H1 (cell line): Measurements from ENCODE around the gene MAGT1. TPM values are rescaled to one million over a fixed set of nuclear protein-coding genes. Genes with fewer than 3 reads are reported as not detected.

Experiments used
- GTF2F1 ChIP-seq: IDR thresholded peaks from 2 replicates; pipeline ENCODE4 v1.6.1; 2012; ENCODE audit warnings: low read depth, low read length, improper control_type of control experiment, borderline replicate concordance
- NRF1 ChIP-seq: IDR thresholded peaks from 2 replicates; pipeline ENCODE4 v1.6.1; 2011; ENCODE audit warnings: mild to moderate bottlenecking, low read depth, low read length, improper control_type of control experiment
- TAF1 ChIP-seq: IDR thresholded peaks from 2 replicates; pipeline ENCODE4 v1.6.1; 2011; ENCODE audit warnings: mild to moderate bottlenecking, low read depth, low read length
- YY1 ChIP-seq: IDR thresholded peaks from 2 replicates; pipeline ENCODE4 v1.6.1; 2011; ENCODE audit warnings: low read depth, mild to moderate bottlenecking, low read length
- polyA plus RNA-seq, 7 experiments: library from polyadenylated mRNA; depleted of rRNA in 3 of 7; stranded (reverse) in 5 of 7; unstranded in 2 of 7; fragments of >200 nt in 5 of 7; fragments of 200-250 nt in 2 of 7; gene quantifications; 1 replicate in 5 of 7; 2 replicates in 1 of 7; 4 replicates in 1 of 7; pipeline versions ENCODE4 v1.2.1 to v1.2.3, GENCODE V29; 2011 to 2013; ENCODE audit warnings: missing spikeins in 2 of 7, mixed read lengths in 2 of 7
- total RNA-seq: library from RNA; stranded (reverse); fragmentation: NEBNext Ultra II Directional; extraction: Animal tissue kit (Norgen Biotek cat#: 25700); gene quantifications from 2 replicates; pipeline ENCODE4 v1.2.1, GENCODE V29; 2021
- TF ChIP-seq, protein P1 (sequence below): fragments of 300-600 bp; sonication (generic); IDR thresholded peaks from 2 replicates; pipeline ENCODE4 v1.7.1; 2012; ENCODE audit warnings: low read length, moderate library complexity, mild to moderate bottlenecking, inconsistent platforms; ENCODE audit not compliant: insufficient replicate concordance

The MAGT1 gene
- total and polyA plus RNA-seq, 2 of the 8 experiments (the other 6 are each of a cell fraction or from before 2014, with no cell fraction given) = 14.4 to 47.6 TPM

DNA sequence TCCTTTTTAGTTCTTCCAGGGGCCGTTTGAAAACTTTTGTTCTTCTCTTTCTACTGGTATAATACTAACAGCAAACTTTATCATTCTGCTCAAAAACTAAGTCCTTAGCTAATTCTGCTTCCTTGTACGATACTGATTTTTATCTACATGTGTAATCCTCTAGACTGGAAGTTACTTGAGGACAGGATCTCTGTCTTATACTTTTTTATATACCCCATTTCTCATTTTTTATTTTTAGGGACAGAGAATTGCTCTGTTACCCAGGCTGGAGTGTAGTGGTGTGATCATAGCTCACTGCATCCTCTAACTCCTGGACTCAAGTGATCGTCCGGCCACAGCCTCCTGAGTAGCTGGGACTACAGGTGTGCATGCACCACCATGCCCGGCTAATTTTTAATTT lies 6.3 kb upstream of the MAGT1 start (continued):
- TF ChIP-seq, protein P1, sequence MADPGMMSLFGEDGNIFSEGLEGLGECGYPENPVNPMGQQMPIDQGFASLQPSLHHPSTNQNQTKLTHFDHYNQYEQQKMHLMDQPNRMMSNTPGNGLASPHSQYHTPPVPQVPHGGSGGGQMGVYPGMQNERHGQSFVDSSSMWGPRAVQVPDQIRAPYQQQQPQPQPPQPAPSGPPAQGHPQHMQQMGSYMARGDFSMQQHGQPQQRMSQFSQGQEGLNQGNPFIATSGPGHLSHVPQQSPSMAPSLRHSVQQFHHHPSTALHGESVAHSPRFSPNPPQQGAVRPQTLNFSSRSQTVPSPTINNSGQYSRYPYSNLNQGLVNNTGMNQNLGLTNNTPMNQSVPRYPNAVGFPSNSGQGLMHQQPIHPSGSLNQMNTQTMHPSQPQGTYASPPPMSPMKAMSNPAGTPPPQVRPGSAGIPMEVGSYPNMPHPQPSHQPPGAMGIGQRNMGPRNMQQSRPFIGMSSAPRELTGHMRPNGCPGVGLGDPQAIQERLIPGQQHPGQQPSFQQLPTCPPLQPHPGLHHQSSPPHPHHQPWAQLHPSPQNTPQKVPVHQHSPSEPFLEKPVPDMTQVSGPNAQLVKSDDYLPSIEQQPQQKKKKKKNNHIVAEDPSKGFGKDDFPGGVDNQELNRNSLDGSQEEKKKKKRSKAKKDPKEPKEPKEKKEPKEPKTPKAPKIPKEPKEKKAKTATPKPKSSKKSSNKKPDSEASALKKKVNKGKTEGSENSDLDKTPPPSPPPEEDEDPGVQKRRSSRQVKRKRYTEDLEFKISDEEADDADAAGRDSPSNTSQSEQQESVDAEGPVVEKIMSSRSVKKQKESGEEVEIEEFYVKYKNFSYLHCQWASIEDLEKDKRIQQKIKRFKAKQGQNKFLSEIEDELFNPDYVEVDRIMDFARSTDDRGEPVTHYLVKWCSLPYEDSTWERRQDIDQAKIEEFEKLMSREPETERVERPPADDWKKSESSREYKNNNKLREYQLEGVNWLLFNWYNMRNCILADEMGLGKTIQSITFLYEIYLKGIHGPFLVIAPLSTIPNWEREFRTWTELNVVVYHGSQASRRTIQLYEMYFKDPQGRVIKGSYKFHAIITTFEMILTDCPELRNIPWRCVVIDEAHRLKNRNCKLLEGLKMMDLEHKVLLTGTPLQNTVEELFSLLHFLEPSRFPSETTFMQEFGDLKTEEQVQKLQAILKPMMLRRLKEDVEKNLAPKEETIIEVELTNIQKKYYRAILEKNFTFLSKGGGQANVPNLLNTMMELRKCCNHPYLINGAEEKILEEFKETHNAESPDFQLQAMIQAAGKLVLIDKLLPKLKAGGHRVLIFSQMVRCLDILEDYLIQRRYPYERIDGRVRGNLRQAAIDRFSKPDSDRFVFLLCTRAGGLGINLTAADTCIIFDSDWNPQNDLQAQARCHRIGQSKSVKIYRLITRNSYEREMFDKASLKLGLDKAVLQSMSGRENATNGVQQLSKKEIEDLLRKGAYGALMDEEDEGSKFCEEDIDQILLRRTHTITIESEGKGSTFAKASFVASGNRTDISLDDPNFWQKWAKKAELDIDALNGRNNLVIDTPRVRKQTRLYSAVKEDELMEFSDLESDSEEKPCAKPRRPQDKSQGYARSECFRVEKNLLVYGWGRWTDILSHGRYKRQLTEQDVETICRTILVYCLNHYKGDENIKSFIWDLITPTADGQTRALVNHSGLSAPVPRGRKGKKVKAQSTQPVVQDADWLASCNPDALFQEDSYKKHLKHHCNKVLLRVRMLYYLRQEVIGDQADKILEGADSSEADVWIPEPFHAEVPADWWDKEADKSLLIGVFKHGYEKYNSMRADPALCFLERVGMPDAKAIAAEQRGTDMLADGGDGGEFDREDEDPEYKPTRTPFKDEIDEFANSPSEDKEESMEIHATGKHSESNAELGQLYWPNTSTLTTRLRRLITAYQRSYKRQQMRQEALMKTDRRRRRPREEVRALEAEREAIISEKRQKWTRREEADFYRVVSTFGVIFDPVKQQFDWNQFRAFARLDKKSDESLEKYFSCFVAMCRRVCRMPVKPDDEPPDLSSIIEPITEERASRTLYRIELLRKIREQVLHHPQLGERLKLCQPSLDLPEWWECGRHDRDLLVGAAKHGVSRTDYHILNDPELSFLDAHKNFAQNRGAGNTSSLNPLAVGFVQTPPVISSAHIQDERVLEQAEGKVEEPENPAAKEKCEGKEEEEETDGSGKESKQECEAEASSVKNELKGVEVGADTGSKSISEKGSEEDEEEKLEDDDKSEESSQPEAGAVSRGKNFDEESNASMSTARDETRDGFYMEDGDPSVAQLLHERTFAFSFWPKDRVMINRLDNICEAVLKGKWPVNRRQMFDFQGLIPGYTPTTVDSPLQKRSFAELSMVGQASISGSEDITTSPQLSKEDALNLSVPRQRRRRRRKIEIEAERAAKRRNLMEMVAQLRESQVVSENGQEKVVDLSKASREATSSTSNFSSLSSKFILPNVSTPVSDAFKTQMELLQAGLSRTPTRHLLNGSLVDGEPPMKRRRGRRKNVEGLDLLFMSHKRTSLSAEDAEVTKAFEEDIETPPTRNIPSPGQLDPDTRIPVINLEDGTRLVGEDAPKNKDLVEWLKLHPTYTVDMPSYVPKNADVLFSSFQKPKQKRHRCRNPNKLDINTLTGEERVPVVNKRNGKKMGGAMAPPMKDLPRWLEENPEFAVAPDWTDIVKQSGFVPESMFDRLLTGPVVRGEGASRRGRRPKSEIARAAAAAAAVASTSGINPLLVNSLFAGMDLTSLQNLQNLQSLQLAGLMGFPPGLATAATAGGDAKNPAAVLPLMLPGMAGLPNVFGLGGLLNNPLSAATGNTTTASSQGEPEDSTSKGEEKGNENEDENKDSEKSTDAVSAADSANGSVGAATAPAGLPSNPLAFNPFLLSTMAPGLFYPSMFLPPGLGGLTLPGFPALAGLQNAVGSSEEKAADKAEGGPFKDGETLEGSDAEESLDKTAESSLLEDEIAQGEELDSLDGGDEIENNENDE = no peak
- TF ChIP-seq YY1 (no peak), GTF2F1 (no peak), NRF1 (no peak), TAF1 (no peak)
